ENCODE results near the gene KCNK13.

The KCNK13 gene

DNA sequence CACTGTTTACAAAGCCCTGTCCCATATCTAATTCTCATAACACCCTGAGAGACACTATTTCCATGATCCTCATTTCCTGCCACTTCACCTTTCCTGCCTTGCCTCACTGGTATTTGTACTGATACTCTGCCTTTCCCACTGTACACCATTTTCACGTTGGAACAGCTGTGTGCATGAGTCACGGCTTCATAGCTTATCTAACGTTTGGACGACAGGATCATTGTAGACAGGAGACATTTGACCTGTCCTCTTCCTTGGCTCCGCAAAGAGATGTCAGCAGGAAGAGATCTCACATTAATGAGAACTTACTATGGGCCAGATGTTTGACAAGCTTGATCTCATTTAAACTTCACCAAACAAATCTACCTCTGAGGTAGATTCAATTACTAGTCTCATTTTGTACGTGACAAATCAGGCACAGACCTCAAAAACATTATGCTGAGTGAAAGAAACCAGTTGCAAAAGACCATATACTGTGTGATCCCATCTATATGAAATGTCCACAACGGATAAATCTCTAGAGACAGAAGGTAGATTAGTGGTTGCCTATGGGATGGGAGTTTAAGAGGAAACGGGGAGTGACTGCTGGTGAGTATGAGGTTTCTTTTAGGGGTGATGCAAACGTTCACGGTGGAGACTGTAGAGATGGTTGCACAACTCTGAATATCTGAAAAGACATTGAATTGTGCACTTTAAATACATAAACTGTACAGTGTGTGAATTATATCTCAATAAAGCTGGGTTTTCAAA lies 71.2 kb downstream of the KCNK13 start:
- no peak for DNase-seq (ENCODE audit: low spot score)

DNA sequence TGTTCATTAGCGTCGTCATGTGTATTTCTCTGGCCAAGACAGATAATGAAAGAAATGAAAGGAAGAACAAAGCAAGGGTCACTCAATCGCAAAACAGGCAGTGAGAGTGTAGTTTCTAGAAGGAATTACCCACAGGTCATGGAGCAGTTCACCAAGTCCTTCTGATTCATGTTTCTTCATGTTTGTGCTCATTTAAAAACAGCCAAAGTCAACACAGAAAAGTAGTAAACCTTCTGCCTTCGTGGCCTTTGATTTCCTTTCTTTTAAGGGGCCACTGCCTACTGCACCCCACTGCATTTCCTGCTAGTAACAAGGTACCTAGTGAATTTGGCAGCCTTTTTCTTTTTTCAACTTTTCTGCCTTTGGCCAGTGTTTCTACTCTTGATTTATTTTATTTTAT lies 75.1 kb downstream of the KCNK13 start:
- no peak for DNase-seq (ENCODE audit: low spot score)

DNA sequence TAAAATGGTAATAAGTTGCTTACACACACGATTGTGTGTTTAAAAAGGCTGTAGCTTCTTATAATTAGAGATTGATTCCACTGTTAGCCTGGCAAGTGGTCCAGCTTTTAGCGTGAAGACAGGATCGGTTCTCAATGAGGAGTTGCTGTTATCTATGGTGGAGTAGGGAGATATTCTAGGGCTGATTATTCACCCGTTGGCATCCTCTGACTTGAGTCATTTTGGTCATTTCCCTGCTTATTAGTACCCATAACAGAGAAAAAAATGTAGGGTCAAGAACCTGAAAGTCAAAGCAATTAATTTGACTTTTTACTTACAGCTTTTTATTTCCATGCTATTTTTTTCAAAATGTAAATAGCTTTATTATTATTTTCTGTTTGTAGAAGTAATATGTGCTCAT lies 76.0 kb downstream of the KCNK13 start:
- no peak for DNase-seq (ENCODE audit: low spot score)

DNA sequence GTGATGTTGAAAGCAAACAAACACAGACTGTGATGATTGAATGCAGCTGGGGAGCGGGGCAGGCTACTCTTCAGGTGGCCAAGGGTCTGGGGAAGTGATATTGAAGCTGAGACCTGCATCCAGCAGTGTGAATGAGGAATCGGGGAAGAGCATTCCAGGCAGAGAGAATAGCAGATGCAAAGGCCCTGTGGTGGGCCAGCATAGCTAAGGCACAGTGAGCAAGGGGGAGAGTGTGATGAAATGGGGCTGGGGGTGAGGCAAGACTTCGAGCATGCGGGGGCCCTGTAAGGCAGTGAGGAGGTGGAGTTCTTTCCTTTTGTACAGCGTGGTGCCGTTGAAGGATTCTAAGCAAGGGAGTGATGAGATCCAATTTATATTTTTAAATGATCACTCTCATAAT lies 77.4 kb downstream of the KCNK13 start:
- no peak for DNase-seq (ENCODE audit: low spot score)

DNA sequence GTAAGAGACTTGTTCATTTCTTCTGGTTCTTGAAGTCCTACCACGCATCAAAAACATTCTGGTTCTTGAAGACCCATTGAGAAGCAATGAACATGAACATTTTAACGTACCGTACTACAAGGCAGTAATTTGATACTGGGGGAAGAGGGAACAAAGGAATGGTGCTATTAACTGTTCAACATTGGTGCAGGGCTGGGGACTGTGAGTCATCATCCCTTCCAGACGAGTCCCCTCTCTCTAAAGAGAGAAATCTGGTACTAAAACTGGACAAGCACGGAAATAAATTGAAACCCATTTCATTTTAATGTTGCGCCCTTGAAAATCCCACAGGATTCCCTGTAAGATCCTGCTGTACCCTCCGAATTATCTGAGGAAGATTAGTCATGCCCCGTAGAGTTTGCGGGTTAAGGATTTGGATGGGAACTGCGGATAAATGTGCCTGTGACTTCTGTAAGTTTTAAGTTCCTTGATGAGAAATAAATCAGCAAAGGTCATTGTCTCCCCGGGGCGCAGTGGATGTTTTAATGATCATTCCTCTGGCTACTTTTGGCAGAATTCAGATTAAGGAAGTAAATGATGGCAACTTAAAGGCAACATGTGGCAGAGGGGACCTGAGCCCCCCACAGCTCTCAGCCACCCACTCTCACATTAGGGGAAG lies 78.6 kb downstream of the KCNK13 start:
- peak; percentile 67 for DNase-seq (ENCODE audit: low spot score)

DNA sequence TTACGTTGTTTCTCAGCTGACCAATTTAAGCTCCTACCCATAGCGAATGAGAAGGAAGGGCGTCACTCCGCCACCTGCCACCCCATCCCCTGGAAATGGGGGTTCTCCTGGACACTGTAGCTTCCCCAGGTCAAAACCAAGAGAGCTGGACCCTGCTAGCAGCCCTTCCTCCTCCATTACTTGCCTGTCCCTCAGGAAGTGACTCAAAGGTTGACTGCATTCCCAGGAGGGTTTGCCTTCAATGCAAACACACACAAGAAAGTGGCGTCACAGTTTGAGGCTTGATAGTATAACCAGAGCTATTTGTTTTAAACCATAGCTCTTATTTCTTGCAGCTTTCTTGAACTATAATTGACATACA lies 79.1 kb downstream of the KCNK13 start:
- peak; percentile 29 for DNase-seq (ENCODE audit: low spot score)

DNA sequence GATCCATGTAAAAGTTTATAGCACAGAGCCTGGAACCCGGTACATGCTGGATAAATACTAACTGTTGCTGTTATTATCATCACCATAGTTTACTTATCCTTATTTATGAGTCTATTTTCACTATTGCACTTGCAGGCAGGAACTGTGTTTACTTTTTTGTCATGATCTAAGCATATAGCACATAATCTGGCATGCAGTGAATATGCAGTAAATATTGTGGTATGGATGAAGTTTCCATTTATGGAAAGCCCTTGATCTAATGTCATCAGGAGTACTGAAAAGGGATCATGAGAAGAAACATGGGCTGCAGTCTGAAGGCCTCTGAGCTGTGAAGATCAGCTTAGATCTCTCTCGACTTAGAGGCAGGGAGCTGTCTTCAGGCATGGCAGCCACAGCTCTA lies 91.6 kb downstream of the KCNK13 start:
- no peak for DNase-seq (ENCODE audit: low spot score)

DNA sequence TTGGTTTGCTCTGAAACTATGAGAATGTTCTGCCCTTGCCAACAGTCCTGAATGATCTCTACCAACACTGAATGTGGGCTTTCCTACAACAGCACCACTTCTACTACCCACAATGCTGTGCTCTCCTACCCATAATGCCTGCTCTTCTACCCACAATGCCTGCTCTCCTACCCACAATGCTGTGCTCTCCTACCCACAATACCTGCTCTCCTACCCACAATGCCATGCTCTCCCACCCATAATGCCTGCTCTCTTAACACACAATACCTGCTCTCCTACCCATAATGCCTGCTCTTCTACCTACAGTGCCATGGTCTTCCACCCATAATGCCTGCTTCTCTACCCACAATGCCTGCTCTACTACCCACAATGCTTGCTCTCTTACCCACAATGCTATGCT lies 92.3 kb downstream of the KCNK13 start:
- peak; percentile 42 for DNase-seq (ENCODE audit: low spot score)

DNA sequence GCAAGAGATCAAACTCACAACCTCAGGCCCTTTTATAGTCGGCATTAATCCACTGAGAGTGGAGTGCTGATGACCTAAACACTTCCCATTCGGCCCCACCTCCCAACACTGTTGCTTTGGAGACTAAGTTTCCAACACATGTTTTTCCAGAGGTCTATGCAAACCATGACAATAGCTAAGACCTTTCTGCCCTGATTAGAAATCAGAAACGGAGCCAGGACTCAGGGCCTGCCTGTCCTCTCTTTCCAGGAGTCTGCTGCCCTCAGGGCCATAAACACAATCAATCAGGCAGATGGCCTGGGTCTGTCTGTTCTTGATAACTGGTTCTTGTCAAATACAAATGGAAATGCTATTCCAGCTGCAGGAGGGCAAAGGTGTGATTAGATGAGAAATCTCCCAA lies 97.4 kb downstream of the KCNK13 start:
- no peak for DNase-seq (ENCODE audit: low spot score)

DNA sequence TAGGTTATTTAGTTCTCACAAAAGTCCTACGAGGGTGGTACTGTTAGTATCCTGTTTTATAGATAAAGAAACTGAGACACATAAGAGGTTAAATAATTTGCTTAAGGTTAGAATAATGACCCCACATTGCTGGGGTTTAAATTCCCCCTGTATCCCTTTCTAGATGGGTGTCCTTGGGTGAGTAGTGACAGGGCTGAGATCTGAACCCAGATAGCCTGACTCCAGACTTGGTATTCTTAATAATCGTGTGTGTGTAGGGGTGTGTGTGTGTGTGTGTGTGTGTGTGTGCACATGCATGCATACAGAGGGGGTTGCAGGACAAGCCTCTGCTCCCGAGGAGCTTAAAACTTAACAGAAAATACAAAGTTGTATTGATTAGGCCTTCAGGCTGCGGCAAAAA lies 97.9 kb downstream of the KCNK13 start:
- no peak for DNase-seq (ENCODE audit: low spot score)

DNA sequence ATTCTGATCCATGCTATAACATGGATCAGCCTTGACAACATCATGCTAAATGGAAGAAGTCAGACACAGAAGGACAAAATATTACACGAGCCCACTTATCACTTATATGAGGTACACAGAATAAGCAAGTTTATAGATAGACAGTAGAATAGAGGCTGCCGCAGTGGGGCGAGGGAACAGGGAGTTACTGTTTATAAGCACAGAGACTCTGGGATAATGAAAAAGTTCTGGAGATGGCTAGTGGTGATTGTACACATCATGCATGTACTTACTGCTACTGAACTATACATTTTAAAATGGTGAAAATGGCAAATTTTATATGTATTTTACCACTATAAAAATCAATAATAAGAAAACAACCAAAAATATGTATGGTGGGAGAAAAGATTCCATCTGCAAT lies 99.3 kb downstream of the KCNK13 start:
- DNase-seq (ENCODE audit: low spot score): no peak

DNA sequence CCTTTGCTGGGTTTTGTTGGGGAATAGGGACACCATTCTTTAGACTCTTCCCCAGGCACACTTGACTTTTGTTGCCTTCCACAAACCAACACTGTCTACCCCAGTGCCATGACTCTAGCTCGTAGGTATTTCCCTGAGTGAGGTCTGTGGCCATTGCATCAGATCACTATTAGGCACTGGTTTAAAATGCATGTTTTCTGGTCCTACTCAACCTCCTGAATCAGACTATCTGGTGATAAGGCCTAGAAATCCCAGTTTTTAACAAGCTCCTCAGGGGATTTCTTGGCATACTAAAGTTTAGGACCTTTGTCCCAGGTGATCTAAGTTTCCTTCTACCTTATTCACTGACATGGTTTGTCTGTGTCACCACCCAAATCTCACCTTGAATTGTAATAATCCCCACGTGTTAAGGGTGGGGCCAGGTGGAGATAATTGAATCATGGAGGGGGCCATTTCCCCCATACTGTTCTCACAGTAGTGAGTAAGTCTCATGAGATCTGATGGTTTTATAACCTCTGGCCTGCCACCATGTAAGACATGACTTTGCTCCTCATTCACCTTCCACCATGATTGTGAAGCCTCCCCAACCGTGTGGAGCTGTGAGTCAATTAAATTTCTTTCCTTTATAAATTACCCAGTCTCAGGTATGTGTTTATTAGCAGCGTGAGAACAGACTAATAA lies 106.8 kb downstream of the KCNK13 start:
- DNase-seq (ENCODE audit: low spot score): no peak

DNA sequence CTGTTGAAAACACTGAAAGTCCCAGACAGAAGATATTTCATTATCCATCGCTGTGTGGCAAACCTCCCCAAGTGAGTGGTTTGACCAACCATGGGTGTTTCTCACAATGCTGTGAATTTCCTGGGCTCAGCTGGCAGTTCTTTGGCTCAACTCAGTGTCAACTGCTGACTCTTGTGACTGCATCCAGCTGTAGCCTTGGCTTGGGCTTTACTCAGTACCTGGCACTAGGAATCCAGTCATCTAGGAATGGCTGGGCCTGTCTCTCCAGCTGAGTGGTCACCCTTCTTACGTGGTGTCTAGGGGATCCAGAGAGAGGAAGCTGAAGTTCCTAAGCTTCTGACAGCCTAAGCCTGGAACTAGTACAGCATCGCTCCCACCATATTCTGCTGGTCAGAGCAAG lies 113.8 kb downstream of the KCNK13 start:
- DNase-seq (ENCODE audit: low spot score): no peak

DNA sequence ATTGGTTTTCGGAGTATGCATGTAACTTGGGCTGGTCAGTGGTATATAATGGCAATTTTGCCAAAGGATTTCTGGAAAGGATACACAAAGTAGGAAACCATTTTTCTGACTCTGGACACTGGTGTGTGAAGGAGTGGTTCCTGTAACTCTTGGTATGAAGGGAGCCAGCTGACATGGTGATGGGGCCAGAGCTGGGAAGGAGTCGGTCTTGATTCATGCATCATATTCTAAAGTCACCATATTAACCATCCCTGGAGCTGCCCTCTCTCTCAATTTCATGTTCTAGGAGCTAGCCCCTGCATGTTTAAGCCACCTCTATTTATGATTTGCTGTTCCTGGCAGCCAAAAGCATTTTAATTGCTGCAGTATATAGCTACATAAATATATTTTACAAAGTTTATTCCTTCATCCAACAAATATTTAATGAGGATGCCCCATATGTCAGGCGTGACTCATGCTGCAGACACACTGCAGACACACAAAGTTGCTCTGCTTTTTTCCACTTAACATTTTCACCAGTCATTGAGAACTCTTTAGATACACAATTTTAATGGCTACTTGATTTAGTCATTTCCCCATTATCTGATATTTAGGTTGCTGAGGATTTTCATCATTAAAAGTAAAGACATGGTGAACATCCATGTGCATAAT lies 115.9 kb downstream of the KCNK13 start:
- DNase-seq (ENCODE audit: low spot score): no peak

DNA sequence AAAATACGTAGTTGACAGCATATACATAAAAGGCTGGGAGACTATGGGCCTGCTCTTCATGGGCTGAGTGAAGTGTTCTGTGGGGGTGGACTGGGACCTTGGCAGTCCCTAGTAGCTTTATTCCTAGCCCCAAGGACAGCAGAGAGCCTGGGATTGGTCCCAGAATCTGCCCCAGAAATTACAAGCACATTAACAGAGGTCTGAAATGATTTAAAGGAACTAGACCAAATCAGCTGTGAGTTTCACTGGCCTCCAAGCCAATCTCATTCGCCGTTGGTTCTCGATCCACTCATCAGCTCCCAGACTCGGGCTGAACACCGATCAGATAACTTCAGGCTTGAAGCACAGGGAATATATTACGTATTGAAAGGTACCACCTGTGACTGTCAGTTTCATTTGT lies 117.6 kb downstream of the KCNK13 start:
- DNase-seq (ENCODE audit: low spot score): no peak

DNA sequence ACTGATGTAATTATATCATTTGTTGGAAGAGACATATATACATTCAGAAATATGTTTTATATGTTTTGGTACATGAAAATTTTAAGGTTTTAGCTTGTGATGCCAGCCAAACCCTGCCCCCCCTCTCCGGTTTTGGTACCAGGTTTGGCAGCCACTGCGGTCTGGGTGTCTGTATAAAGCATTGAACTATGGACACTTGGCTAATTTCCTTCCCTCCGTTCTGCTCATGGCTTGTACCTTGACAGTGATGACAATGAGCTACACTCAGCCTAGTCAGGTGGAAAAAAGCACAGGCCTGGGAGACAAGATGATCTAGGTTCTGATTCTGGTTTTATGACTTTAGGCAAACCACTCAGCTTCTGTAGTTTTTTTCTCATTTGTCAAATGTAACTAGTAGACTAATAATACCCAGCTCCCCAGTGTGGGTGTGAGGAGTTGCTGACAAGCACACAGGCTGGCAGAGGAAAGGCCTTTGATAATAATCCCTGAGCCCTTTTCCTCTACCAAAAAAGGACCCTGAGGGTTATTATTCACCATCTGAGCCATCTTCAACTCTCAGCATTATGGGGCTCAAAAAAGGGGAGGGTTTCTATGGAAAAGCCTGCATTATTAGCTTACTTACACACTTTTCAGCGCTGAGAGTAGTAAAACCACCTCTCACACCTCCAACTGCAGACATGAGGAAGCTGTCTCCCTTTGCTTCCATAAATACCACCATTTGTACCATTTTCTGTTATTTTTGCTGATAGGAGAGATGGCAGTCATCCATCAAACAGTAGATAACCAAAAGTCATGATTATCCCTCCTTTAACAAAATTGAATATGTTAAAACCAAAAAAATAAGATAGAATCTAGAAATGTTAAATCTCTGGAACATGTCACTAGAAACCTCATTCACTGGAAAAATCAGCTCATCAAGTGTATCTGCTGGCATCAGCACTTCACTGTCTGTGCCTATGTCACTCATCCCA lies 118.3 kb downstream of the KCNK13 start:
- no peak for DNase-seq (ENCODE audit: low spot score)

DNA sequence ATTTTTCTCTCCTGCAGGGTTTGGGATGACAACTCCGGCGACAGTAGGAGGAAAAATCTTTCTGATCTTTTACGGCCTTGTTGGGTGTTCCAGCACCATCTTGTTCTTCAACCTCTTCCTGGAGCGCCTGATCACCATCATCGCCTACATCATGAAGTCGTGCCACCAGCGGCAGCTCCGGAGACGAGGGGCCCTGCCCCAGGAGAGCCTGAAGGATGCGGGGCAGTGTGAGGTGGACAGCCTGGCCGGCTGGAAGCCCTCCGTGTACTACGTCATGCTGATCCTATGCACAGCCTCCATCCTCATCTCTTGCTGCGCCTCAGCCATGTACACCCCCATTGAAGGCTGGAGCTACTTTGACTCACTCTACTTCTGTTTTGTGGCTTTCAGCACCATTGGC lies 122.3 kb downstream of the KCNK13 start:
- no peak for DNase-seq (ENCODE audit: low spot score)

DNA sequence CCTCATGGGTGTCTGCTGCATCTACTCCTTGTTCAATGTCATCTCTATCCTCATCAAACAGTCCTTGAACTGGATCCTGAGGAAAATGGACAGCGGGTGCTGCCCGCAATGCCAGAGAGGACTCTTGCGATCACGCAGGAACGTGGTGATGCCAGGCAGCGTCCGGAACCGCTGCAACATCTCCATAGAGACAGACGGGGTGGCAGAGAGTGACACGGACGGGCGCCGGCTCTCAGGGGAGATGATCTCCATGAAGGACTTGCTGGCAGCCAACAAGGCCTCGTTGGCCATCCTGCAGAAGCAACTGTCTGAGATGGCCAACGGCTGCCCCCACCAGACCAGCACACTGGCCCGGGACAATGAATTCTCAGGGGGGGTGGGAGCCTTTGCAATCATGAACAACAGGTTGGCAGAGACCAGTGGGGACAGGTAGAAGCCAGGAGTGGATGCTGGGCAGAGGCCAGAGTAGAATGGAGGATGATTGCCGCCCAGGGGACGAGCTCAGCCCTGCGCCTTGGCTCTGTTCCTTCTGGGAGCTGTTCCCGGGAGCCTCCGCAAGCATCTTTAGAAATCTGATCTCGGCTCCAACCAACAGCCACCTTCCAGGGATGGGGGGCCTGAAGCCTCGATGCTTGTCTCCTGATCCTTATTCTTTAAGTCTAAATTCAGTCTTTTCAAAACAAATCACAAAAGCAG lies 122.9 kb downstream of the KCNK13 start:
- DNase-seq (ENCODE audit: low spot score): no peak

DNA sequence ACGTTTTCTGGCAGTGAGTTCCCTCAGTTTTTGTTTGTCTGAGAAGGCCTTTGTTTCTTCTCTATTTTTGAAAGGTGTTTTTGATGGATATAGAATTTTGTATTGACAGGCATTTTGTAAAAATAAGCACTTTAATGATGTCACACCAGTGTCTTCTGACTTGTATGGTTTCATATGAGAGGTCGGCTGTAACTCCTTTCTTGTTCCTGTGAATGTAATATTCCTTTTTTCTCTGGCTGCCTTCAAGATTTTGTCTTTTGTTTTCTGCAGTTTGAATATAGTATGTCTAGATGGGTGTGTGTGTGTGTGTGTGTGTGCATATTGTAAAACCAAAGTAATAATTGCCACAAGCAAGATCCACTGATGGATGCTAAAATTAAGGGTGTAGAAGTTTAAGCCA lies 126.8 kb downstream of the KCNK13 start:
- DNase-seq (ENCODE audit: low spot score): no peak

DNA sequence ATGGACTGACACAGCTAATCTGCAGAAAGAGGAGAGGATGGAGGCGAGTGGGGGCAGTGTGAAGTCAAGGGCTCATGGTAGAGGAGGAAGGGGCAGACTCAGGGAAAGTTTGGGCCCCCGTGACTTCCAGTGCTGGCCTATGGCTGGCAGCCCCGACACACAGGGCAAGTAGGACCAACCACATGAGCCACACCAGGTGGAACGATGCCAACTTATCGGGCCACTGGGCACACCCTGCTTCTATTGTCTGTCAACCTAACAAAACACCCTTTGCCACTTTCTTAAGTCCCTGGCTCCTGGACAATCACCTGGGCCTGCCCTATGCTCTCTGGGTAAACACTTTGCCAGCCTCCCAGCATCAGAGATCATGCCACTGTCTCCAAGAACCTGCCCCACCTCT lies 129.4 kb downstream of the KCNK13 start:
- DNase-seq (ENCODE audit: low spot score): no peak

DNA sequence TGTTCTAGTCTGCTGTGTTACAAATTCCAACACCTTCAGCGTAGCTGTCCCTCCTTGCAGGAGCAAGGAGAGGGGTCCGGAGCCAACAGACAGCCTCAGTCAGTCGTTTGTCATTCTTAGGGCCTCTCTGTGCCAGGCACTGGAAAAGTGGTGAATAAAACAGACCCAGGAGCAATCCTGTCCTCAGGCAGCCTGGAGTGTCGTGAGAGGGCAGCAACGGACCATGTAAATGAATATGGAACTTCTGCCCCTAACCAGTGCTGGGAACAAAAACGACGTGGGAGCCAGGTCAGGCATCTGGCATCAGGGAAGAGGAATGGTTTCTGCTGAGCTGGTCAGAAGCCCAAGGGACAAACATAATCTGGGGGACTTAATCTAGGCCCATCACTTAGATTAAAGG lies 129.8 kb downstream of the KCNK13 start:
- DNase-seq (ENCODE audit: low spot score): no peak

Measured in SW480 (cell line).